Measurements from ENCODE around the gene SETD6. TPM values are rescaled to one million over a fixed set of nuclear protein-coding genes. Genes with fewer than 3 reads are reported as not detected.

Gene SETD6
- polyA plus RNA-seq, 1 of the 3 experiments (the other 2 are of a cell fraction): 17.2 TPM

DNA sequence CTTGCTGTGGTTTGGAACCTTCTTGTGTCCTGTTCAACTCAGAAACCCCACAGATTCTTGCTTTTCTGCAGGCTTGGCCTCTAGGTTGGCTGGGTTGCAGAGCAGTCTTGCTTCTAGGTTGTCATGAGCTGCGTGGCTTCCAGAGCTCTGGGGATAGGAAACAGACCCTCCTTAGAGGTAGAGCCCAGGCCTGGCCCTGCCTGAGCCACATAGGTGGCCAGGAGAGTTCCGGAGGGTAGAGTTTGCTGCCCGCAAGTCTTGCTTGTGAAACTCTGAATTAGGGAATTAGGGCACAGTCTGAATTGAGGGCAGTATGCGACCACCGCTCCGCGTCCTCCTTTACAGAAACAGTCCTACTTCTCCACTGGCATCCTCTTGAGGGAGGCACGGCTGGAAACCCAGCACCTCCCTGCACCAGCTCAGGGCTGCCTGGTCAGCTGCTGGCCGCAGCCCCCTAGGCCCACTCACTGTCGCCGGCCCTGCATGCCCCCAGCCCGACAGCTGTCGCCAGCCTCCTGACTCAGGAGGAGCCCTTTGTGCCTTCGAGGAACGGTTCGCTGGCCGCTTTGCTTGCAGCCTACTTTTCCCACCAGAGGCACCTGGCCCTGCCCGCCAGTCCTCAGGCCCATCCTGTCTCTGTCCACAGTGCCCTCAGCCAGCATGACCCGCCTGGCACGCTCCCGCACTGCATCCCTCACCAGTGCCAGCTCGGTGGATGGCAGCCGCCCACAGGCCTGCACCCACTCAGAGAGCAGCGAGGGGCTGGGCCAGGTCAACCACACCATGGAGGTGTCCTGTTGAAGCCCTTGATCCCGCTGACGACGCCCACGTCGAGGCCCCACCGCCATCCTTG, 4.3 kb upstream of the SETD6 start (continued):
- TF ChIP-seq, protein P1, sequence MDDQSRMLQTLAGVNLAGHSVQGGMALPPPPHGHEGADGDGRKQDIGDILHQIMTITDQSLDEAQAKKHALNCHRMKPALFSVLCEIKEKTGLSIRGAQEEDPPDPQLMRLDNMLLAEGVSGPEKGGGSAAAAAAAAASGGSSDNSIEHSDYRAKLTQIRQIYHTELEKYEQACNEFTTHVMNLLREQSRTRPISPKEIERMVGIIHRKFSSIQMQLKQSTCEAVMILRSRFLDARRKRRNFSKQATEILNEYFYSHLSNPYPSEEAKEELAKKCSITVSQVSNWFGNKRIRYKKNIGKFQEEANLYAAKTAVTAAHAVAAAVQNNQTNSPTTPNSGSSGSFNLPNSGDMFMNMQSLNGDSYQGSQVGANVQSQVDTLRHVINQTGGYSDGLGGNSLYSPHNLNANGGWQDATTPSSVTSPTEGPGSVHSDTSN (IDR thresholded peaks at IDR 0.05): no peak
- TF ChIP-seq TEAD4 (IDR thresholded peaks at IDR 0.05; ENCODE audit: borderline replicate concordance, insufficient read depth) (no peak), ELF1 (IDR thresholded peaks at IDR 0.05) (no peak), TAF1 (IDR thresholded peaks at IDR 0.05; ENCODE audit: borderline replicate concordance, low read depth, low read length) (no peak), MXI1 (IDR thresholded peaks at IDR 0.05; ENCODE audit: low read depth, low read length) (no peak)

- no peak overlapping the region for H2AFZ ChIP-seq (ENCODE audit: low read depth)
- H3F3A ChIP-seq (replicated peaks; ENCODE audit: insufficient read depth): peaks cover 15% of the 10 kb centered on the region
- CTCF ChIA-PET: interaction anchor here (0.6 to 2.9 kb wide), 28 partner anchors 10 to 324 kb away, joined by 3 to 32 read pairs (median 5); partner anchors contain the start of gene NDRG4
- TF ChIP-seq MAX (IDR thresholded peaks at IDR 0.05; ENCODE audit: low read depth) (peak; percentile 35; the same call in 1 of the 2 replicates), ELF1 (IDR thresholded peaks at IDR 0.05) (no peak), SMC3 (IDR thresholded peaks at IDR 0.05; ENCODE audit: low read depth, low read length) (peak; percentile 66), RAD21 (IDR thresholded peaks at IDR 0.05; ENCODE audit: low read length) (peak; percentile 56), SIN3A (IDR thresholded peaks at IDR 0.05; ENCODE audit: borderline replicate concordance, low read depth, low read length) (peak; percentile 53; the same call in 1 of the 2 replicates), MXI1 (IDR thresholded peaks at IDR 0.05; ENCODE audit: low read depth, low read length) (peak; percentile 62; the same call in 1 of the 2 replicates), CHD2 (IDR thresholded peaks at IDR 0.05; ENCODE audit: low read length, partially characterized antibody) (peak; percentile 52), CTCF (IDR thresholded peaks at IDR 0.05) (peak; percentile 84), FOXM1 (IDR thresholded peaks at IDR 0.05; ENCODE audit: low read depth) (no peak)
- TF ChIP-seq, protein P2, sequence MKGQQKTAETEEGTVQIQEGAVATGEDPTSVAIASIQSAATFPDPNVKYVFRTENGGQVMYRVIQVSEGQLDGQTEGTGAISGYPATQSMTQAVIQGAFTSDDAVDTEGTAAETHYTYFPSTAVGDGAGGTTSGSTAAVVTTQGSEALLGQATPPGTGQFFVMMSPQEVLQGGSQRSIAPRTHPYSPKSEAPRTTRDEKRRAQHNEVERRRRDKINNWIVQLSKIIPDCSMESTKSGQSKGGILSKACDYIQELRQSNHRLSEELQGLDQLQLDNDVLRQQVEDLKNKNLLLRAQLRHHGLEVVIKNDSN (IDR thresholded peaks at IDR 0.05; ENCODE audit: borderline replicate concordance, low read depth): 0 out of 2 replicates have a peak, but pooled peaks have one; percentile 3
- peaks cover 5 to 26% of the 10 kb centered on the region in 2 experiments for H3K36me3 ChIP-seq (replicated peaks in 1 of 2; ENCODE audit: control insufficient read depth in 1 of 2, insufficient read depth in 2 of 2, low read length in 1 of 2)
- H3K9me3 ChIP-seq: no peaks in the 10 kb centered on the region
- no peaks in the 10 kb centered on the region for H3K79me2 ChIP-seq (ENCODE audit: insufficient read depth)
- POLR2A ChIA-PET: interaction anchor here (1.6 kb wide), 1 partner anchor 12 kb away, joined by 8 read pairs; the partner anchor contains the start of gene NDRG4
- H3K9ac ChIP-seq: no peak overlapping the region
- 61% methylated on average over 12 of the region's 17 CpGs for WGBS (ENCODE audit: low lambda C conversion rate)
- 0 out of 2 replicates have a peak, but pooled peaks cover 3% of the 10 kb centered on the region for H4K20me1 ChIP-seq (ENCODE audit: insufficient read depth)
- peaks cover 0 to 10% of the 10 kb centered on the region in 2 experiments; a peak in 1 of 4 replicates for H3K4me1 ChIP-seq (ENCODE audit: control insufficient read depth in 1 of 2, insufficient read depth in 2 of 2, low read depth in 1 of 2, low read length in 1 of 2)
- no peak overlapping the region for H3K4me2 ChIP-seq
- DNase-seq: peak; percentile 80
- H3K9me2 ChIP-seq: no peaks in the 10 kb centered on the region
- H3K27ac ChIP-seq (ENCODE audit: low read depth in 2 of 2, low read length in 1 of 2): no peak overlapping the region; a peak in 1 of 4 replicates
- no peak overlapping the region for H3K4me3 ChIP-seq (ENCODE audit: low read depth in 2 of 2, low read length in 1 of 2)
- no peaks in the 10 kb centered on the region for H3K27me3 ChIP-seq (ENCODE audit: insufficient read depth)
Observed at GRCh38 chr16:58511933-58512815, 3.1 kb upstream of the SETD6 start.
